GM12801 (cell line): Measurements from ENCODE around the gene SH3TC2.

Source experiments
- TF ChIP-seq, protein P1 (sequence below): IDR thresholded peaks from one replicate; pipeline ENCODE4 v1.5.1; 2011; ENCODE audit warnings: control low read depth; ENCODE audit not compliant: insufficient read length; ENCODE audit errors: extremely low read depth

Gene SH3TC2

GRCh38 chr5:149011728-149012127, 51.1 kb downstream of the SH3TC2 start:
- TF ChIP-seq, protein P1, sequence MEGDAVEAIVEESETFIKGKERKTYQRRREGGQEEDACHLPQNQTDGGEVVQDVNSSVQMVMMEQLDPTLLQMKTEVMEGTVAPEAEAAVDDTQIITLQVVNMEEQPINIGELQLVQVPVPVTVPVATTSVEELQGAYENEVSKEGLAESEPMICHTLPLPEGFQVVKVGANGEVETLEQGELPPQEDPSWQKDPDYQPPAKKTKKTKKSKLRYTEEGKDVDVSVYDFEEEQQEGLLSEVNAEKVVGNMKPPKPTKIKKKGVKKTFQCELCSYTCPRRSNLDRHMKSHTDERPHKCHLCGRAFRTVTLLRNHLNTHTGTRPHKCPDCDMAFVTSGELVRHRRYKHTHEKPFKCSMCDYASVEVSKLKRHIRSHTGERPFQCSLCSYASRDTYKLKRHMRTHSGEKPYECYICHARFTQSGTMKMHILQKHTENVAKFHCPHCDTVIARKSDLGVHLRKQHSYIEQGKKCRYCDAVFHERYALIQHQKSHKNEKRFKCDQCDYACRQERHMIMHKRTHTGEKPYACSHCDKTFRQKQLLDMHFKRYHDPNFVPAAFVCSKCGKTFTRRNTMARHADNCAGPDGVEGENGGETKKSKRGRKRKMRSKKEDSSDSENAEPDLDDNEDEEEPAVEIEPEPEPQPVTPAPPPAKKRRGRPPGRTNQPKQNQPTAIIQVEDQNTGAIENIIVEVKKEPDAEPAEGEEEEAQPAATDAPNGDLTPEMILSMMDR, result no peak

GRCh38 chr5:149011084-149011483, 51.8 kb downstream of the SH3TC2 start:
- TF ChIP-seq, protein P1, result no peak

GRCh38 chr5:149007174-149007573, 55.7 kb downstream of the SH3TC2 start:
- TF ChIP-seq, protein P1, result no peak

GRCh38 chr5:149006426-149006825, 56.4 kb downstream of the SH3TC2 start:
- TF ChIP-seq, protein P1, result no peak

DNA sequence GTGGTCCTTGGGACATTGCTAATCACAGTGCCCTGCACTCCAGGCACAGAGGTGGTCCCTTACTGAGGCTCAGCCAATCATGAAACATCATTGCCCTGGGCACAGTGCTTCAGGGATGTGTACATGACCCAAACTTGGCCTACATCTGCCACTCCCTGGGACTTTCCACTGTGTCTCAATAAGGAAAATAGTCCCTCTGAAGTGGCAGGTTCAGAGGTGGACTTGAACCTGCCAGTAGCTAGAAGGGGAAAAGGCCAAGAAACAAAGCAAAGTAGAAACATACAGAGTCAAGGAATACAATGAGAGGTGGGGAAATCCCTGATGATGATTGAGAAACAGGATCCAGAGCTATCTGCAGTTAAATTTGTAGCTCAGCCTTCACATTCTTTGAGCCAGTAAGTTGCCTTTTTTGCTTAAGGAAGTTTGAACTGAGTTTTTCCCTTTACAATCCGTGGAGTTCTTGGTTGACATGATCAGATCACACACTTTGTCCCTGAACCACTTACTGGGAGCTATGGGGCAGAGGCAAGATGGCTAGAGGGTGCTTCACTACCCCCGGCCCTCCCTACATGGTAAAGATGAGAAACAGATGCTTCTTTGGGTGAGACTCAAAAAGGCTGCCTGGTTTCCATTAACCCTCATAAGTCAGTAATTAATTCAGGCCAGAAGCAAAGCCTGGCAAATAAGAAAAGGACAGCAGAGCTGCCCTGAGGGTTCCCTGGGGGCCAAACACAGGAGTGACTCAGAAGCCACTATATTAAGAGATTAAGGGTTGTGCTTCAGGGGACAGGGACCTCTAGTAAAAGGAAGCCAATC, 57.6 kb downstream of the SH3TC2 start:
- TF ChIP-seq, protein P1, result no peak

GRCh38 chr5:149004559-149004958, 58.3 kb downstream of the SH3TC2 start:
- TF ChIP-seq, protein P1, result no peak

- TF ChIP-seq, protein P1, result no peak
Observed at GRCh38 chr5:149002761-149003689, 59.8 kb downstream of the SH3TC2 start.
